Mesenchymal stem cell (in vitro differentiated cells and primary cell): ENCODE measurements around the gene SPINK13. TPM values are rescaled to one million over a fixed set of nuclear protein-coding genes. Genes with fewer than 3 reads are reported as not detected.

ENCODE experiments used
- small RNA-seq: library from polyadenylated mRNA; stranded (forward); fragments of <200 nt; extraction: miRNeasy Mini kit (QIAGEN cat#:217004); gene quantifications from one replicate; pipeline ENCODE3, GENCODE V24; 2013; ENCODE audit warnings: low read depth

SPINK13 gene

Small RNAs within 50 kb of the gene (small RNA-seq; reads per million reads assigned to genes)
- not detected for gene HMGN1P16
